Measurements from ENCODE around the gene TBX2.

The TBX2 gene

DNA sequence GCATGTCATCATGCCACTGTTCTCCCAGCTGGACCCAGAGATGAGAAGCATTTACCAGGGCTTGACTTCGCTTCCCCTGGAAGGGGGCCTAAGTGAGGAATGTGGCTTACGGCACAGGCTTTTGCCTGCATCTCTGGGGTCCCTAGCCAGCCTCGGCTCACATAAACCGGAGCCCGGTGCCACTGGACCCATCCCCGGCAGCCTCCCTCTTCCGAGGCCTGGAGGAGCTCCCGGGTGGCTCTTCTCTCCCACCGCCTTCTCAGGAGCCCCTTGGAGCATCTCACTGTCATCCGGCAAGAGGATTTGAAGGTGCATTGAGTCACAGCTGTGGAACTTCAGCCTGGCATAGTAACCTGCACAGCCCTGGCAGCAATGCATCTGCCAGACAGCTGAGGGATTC is 29.9 kb upstream of the TBX2 start:
- no peak for DNase-seq

DNA sequence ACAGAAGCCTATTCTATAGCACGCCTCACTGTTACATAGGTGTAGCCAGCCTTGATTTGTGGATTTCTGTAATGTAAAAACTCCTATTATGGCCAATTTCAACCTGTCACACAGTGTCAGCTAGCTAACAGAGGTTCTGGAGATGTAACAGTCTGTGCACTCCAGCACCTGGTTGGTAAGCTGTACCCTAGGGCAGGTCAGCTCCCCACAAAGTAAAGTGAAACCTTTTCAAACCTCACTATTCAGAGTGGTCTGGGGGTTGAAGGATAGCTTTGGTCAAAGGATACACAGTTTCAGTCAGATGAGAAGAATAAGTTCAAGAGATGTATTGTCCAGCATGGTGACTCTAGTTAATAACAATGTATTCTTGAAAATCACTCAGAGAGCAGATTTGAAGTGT is 28.5 kb upstream of the TBX2 start:
- no peak for DNase-seq

DNA sequence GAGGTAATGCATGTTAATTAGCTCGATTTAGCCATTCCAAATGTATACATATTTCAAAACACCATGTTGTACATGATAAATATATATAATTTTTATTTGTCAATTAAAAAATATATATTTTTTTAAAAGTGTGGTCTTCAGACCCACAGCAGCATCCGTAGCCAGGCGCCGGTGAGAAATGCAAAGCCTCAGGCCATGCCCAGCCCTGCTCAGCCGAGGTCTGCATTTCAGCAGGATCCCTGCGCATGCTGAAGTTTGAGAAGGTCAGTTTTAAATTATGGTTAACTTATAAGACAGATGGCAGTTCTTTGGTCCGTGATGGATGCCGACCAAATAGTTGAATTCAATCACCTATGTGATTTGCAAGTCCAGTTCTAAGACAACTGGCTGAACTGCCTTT is 28.0 kb upstream of the TBX2 start:
- no peak for DNase-seq

DNA sequence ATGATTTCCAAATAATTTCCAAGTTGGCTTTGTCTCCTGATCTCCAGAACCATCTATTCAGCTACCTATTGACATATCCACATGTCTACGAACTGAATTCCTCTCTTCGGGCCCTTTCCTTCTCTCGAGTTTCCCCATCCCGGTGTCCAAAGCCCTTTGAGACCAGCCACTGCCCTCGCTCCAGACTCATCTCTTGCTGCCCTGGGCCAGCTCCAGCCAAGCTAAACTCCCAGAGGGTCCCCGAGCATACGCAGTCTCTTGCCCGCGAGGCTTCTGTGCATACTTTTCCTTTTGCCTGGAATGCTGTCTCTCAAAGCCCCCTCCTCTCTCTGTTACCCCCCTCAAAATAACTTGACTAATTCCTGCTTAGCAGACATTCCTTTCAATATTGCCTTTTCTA is 27.2 kb upstream of the TBX2 start:
- no peak for DNase-seq

DNA sequence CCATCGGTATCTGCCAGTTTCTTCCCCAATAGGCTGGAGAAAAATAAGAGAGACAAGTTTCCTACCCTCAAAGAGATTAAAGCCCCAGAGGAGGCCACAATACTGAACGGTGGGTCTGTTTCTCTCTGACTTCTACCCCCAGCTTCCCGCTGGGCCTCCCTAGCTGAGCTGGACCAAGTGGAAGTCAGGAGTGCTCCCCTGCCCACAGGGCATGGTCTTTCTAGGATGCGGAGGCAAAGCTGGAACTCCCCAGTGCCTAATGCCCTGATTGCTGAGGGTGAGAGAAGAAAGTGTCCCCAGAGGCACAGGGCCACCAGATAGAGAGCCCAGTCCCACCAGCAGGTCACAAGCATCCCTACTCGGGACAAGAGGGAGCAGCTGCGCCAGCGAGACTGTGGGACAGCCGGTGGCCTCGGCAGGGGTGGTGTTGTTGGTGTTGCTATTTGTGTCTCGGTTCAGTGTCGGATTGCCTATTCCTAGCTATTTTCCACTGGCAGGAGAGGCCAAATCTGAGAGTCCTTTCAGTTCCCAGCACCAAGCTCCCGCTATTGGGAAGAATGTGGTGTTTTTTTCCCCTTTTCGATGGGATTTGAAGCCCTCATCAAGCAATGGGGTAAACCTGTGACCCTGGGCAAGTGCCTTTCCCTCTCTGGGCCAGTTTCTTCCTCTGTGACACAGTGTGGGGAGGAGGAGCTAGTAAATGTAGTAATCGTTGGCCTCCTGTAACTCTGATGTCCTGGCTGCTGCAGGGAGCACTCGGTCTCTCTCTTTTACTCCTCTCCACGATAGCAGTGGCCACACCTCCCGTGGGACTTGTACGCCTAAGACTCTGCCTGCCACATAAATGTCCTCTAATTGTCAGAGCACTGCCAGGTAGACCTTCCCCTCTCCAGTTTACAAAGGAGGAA is 22.5 kb upstream of the TBX2 start:
- no peak for DNase-seq

DNA sequence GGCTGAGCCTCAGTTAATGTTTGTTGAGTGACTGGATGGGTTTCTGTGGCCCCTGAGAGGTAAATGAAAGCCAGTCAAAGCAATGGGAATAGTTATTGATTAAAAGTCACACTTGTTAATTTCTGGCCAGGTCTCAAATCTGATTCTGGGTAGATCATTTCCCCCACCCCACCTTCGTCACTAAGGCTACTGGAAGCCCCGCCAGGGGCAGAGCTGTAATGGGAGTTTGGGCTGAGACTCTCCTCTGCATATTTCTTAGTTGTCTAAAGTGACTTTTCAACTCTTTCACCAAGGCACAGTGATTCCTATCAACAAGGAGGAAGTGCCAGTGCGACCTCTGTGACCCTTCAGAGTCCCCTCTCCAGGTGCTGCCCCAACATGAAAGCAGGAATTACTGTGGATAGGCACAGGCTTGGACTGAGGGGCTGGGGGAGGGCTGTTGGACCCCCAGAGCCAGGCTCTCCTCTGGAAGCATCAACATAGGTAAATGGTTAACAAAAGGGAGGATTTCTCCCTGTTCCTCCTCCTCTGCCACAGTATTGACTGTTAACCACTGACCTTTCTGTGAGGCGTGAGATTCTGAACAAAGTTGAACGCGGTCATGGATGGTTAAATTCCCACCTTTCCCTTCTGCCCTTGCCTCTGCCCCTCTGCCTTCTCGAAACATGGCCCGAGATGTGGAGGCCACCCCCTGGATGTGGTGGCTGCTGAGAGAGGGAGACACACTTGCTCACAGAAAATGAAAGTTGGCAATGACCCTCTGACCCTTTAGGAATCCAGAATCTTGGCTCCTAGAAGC is 20.8 kb upstream of the TBX2 start:
- no peak for DNase-seq

DNA sequence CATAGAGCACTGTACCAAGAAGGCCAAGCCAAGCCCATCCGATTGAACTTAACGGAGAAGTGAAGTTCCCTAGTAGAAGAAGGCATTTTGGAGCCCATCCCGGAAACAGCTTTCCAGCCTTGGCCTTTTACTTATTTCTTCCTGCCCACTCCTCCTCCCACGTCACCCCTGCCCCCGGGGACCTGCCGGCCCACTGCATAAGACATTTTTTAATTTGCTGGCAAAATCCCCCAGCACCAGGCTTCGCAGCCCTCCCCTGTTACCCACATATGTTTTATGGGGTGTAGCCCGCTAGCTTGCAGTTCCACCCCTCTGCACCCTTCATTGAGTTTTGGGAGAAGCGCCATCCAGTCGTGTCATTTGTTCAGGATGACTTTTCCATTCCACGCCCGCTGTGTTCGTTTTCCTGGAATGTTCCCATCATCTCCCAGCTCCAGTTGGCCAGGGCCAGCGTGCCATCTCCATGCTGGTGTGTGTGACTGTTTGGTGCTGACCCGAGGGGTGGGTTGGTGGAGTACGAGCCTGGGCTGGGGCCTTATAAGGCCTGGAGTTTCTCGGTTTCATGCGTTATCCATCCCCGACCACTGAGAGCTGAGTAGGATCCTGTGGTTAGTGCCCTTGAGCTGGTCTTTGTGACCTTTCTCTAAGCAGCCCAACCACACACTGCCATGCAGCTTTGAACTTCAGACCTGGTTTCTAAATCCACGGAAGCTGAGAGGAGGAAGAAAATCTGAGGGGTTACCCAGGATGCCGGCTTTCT is 20.0 kb upstream of the TBX2 start:
- DNase-seq = no peak

DNA sequence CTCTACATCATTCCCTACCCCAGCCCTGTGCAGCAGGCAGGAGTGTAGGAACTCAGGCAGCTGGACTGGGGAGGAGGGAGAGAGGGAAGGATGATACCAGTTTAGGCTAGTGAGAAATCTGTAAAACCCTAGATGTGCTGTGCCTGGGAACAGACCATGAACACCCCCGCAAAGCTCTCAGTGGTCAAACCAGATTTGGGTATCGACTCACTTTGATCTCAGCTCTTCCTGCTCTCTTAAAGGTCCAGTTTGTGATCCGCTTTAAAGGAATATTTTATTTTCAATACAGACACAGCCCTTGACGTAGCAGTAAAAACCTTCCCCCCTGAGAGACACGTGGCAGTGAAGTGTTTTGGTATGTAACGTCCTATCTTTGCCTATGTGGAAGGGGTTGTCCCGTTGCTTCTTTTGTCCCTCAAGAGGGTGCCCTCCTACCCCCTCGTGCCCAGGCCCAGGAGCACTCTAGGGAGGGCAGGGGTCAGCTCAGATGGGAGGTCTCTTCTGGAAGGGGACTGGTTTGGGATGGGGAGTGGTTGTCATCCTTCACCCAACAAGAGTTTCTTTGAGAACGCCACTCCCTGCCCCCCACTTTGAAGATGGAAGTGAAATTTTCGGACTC is 19.3 kb upstream of the TBX2 start:
- no peak for DNase-seq

DNA sequence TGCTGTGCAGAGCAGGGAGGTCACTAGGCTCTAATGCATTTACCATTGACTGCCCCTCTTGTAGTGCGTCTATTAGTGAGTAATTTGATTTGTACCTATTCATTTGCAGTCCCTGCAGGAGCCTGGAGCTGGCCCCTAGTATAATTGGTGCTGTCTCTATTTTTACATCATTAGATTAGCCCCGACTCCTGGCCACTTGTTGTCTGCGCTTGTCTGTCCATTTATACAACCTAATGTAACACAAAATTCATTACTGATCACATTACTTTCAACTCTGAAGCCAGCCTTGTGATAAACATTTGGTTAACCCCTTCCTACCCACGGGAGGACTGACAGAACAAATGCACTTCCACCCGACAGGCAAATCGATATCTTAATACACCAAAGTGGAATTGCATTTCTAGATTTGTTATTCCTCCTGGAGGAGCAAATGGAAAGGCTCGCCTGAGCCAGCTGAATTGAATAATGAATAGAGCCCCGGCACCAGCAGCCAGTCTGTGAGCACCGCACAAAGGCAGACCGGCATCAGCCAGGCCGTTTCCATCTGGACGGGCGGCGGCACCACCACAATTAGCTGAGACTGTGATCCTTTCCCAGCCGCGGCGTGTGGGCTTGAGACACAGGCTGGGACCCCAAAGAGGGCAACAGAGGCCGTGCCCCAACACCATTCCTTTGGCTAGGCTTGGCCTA is 18.7 kb upstream of the TBX2 start:
- DNase-seq = no peak

DNA sequence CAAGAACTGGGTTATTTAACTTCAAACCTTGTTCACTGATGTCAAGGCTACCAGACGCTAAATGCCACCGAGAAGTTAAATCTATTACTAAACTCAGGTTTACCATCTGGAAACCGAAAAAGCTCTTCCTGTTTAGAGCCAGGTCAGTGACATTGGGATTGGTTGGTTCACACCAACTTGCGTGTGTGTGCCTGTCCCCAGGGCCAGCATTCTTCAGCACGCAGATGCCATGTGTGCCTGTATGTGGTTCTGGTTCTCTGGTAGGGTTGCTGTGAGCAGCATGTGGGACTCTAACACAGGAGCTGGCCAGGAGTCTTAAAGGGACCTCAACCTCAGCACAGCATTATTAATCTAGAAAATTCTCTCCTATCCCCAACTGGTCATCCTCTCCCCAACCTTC is 18.1 kb upstream of the TBX2 start:
- no peak for DNase-seq

DNA sequence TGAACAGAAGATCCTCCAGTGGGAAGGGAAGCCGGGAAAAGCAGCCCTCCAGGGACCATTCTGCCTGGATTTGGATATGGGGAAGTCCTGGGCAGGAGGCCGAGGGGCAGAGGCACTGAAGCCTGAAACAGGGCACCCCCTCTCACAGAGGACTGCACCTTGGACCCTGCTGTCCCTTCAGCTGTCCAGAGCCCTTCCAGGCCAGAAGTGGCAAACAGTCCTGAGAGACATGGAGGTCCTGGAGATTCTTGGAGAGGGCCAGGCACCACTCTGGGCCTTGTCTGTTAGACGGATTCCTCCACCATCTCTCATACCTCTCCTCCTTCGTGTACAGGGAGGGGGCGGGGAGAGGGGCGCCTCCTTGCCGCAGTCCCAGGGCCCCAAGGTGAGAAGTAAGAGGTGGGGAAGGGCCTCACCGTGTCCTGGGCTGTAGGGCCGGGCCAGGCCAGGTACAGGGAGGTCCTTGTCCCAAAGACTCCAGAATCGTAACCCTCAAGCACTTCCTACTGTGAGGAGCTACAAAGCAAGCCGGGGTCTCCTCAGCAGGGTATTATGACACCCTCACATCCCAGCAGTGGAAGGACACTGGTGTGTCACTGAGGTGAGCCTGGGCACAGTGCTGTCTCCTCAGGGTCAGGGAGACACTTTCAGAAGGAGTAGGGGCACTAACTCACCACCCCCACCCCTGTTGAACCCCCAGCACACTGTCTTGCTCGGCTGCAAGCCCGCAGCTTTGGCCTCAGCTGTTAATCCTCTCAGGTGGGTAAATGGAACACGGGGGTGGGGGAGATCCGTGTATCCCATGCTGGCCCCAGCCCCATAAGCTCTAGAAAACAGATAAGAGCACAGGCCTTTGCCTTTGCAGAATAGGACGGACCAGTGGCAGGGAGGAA is 16.6 kb upstream of the TBX2 start:
- no peak for DNase-seq

DNA sequence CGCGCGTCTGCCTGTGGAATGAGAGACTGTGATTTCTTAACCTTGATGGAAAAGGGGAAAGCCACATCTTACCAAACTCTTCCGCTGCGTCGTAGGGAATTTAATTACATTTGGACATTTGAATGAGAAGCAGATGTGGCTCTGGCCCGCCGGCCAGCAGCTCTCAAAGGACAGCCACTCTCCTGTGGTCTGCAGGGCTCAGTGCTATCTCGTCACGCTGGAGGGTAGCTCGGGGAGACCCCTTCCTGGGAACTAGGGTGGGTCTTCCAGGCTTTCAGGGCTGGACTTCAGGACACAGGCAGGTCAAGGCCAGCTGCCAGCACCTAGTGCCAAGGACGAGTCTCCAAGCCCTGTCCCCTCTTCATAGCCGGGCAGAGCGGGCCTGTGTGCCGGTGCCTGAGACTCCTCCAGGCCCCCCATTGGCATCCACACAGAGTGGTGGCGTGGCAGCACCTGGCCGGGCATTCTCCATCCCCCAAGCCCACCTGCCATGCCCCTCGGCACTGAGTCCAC is 15.9 kb upstream of the TBX2 start:
- no peak for DNase-seq

DNA sequence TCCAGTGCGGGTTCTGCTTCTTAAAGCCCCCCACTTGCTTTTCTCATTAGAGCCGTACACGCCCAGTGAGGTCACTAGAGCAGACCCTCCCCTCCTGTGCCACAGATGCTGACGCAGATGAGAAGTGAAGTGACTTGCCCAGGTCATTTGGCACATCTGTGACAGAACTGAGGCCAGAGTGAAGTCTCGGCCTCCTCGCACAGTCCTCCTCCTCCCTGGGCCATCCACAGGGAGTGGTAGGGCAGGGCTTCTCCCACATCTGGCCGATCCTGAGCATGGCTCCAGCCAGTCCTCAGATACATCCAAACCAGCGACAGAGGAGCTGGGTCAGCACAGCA is 15.3 kb upstream of the TBX2 start:
- no peak for DNase-seq

DNA sequence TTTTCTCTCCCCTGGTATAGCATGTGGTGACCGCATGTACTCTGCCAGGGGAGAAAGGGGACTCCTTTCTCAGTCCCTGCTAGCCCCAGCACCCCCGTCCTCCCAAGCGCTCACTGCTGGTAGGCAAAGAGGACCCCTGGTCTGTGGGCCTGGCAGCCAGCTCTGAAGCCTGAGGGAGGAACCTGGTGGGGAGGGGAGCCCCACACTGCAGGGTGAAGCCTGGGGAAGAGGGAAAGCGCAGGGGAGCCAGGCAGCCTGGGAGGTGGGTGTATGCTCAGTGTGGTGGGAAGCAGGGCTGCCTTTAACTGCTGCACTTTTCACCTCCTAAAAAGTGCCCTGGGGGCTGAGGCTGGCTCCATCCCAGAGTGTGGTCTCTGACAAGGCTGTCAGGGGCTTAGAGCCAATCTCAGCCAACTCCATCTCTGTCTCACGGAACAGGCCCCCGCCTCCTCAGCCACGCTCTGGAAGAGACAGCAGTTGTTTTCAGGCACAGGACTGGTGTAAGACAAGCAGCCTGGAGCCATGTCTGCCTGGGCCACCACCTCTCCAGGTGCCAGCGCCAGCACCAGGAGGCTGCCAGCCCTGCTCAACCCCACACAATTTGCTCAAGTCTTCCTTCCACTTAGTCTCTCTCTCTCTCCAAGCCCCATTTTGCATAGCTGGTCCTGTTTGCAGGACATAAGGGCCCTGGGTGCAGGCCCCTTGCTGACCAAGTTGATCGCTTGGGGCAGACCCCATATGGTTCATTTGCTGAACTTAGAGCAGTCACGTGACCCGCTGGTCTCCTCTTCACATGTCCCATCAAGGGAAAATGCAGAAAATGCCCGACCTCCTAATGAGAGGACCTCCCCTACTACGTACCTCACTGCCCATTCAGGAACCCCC is 14.7 kb upstream of the TBX2 start:
- no peak for DNase-seq

DNA sequence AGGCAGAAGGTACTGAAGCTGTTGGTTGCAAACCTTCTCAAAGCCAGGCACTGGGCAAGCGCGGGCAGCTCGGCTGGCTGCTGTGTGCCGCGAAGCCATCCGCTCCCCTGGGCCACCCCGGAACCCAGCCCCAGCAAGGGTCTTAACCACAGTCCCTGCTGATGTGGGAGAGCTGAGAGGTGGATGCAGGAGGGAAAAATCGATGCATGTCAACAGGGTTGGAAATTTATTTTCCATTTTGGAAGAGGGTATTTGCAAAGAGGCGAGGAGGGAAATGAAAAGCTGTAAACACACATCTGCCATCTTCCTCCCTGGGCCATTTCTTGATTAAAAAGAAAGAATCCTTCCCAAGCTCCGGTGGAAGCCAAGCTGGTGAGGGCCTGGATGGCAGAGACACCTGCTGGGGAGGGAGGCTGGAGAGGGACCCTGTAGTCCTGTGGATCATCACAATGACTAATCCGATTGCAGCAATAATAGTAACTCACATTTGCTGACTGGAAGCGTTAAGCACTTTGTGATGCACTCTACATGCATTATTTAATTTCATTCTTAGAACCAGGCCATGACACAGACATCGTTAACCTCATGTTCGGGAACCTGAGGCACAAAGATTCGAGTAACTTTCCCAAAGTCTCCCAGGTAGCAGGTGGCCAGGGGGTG is 13.9 kb upstream of the TBX2 start:
- no peak for DNase-seq

DNA sequence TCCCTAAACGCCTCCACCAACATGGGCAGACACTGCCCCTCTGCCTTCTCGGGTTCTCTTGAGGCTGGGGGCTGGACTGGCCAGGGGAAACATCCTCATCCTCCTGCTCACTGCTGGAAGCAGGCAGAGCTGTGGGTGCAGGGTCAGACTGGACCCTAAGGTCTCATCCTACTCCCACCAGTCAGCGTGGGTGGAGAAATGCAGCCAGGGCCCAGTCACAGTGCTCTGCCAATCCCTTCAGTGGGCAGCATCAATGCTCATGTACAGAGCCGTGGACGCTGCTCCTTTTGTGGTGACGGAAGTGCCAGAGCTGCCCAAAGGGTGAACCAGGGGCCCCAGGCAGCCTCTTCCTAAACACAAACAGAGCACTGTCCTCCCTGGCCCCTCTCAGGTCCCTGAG is 13.4 kb upstream of the TBX2 start:
- DNase-seq = no peak

DNA sequence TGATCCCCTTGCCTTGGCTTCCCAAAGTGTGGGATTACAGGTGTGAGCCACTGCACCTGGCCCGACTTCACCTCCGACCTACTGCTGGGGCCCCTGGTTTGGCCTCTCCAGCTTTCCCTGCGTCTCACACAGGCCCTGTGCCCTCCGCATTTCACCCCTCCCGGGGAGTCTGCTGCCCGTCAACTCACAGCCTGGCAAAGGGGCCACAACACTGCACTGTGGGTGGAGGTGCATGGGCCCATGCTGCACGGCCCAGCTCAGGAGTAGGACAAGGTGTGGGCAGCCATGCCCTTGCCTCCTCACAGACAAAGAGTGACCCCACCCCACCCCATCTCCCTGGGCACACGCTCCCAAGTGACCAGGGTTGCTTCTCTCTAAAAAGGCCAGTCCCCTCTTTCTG is 12.6 kb upstream of the TBX2 start:
- DNase-seq = no peak

DNA sequence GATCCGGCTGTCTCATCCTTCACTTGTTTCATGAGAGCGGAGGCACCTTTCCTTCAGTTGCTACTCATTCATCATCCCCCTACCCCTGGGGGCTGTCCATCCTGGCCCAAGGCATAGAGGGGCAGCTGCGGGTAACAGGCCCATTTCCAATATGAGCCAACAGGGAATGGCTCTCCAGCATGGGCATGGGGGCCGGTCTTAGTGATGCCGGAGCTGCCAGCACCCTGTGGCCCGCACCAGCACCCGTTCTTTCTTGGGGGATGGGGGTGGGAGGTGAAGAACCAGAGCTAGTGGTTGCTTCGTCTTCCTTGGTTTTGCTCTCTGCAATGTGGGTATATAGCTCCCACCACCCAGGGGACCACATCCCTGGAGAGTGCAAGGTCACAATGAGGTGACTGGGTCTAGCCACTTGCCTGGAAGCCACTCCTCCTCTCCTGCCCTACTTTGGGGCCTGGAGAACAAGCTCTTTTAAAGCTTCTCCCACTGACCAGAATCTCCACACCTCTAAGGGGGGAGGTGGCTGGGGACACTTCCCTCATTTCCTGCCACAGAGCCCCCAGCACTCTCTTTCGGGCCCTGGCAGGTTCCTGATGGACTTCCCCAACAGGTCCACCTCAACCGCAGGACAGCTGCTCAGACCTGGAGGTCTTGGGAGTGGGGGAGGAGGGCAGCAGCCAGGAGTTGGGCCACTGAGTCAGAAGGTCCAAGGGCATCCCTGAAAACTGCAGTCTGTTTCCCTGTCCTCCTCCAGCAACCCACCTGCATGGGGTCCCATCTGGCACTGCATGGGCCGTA is 11.9 kb upstream of the TBX2 start:
- no peak for DNase-seq

All from activated CD4-positive, alpha-beta T cell treated with anti-CD3 and anti-CD28 coated beads, Interleukin-2, amount 50 U/mL, for 16 hours (primary cell).